H7 (cell line): ENCODE measurements around the gene TRPV5. TPM values are rescaled to one million over a fixed set of nuclear protein-coding genes. Genes with fewer than 3 reads are reported as not detected.

ENCODE experiments used
- DNase-seq: peaks from one replicate; pipeline ENCODE4 v3.0.0; 2012
- H3K27me3 ChIP-seq: 2 replicates; pipeline ENCODE4 v1.6.0; 2011; ENCODE audit warnings: mild to moderate bottlenecking, low read length; ENCODE audit not compliant: control insufficient read depth, insufficient read depth
- H3K36me3 ChIP-seq: replicated peaks from 2 replicates; pipeline ENCODE4 v1.5.1; 2011; ENCODE audit warnings: low read length; ENCODE audit not compliant: control insufficient read depth, insufficient read depth
- H3K4me3 ChIP-seq: 2 replicates; pipeline ENCODE4 v1.5.1; 2011; ENCODE audit warnings: low read depth, mild to moderate bottlenecking, control low read depth, low read length, moderate library complexity; ENCODE audit not compliant: insufficient read depth
- total RNA-seq: library from RNA; depleted of rRNA; stranded (reverse); fragments of >200 nt; shearing (Covaris generic); gene quantifications from 2 replicates; pipeline ENCODE4 v1.2.3, GENCODE V29; 2014

Gene TRPV5
- total RNA-seq, 1 experiment from 2014 or later: not detected

DNA sequence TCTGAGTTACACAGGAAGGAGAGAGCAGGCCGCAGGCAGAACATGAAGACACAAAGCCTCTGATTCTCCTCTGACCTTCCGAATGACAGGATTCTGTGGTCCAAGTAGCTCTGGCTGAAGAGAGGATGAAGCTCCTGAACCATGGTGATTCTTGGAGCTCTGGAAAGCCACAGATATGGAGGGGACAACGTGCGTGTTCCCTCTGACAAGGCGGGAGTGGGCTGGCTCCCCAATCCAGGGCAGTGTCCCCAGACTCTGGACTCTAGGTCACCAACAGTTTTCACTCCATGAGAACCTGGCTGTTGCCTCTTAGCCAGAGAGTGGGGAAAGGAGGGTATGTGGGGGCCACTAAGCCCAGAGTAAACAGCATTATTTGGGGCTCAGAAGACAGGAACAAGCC is 40.6 kb downstream of the TRPV5 start:
- Histone ChIP-seq H3K36me3 (no peaks in the 10 kb centered on the region), H3K27me3 (no peaks in the 10 kb centered on the region), H3K4me3 (no peak overlapping the region)
- no peak for DNase-seq

DNA sequence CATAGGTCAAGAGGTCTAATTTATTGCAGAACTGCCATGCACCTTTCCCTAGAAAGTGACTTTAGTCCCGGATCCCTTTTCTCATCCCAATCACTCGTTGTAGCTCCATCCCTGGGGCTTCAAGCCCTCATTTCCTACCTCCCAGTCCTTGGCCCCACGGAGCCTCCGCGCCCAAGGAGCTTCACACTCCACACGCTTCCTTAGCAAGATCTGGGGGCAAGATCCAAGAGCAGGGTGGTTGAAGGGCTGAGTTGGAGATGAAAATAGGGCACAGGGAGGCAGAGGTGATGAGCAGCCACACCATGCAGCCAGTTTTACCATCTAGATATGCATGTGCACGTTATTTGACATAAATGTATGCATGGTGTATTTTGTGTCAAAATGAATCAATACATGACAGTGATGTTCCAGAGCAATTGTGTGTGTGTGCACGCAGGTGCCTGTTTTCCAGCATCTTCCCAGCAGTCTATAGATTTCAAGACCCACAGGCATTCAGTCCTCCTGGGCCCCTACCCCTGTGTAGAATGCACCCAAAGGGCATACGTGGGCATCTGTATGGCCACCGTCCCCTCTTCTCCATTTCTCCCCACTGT is 42.0 kb downstream of the TRPV5 start:
- H3K36me3 ChIP-seq: no peaks in the 10 kb centered on the region
- H3K4me3 ChIP-seq: no peak overlapping the region
- no peak for DNase-seq
- H3K27me3 ChIP-seq: no peaks in the 10 kb centered on the region

DNA sequence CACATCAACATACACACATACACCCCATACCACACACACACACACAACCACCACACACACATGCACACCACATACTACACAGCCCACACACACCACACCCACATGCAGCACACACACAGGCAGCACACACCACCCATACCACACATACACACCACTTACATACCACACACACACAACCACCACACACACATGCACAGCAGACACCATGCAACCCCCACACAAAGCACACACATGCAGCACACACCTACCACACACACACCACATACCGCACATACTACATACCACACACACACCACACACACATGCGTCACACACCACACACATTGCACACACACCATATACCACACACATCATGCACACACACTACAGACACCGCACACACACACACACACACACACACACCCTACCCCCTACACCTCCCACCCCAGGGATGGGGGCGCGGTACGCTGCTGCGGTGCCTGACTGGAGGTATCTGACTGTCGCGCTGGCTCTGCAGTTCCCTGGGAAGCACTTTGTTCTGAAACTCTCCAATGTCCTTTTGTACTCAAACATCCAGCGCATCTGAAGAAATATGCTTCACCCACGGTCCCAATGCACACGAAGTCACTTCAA is 42.6 kb downstream of the TRPV5 start:
- H3K36me3 ChIP-seq: no peaks in the 10 kb centered on the region
- no peaks in the 10 kb centered on the region for H3K27me3 ChIP-seq
- no peak for DNase-seq
- no peak overlapping the region for H3K4me3 ChIP-seq

DNA sequence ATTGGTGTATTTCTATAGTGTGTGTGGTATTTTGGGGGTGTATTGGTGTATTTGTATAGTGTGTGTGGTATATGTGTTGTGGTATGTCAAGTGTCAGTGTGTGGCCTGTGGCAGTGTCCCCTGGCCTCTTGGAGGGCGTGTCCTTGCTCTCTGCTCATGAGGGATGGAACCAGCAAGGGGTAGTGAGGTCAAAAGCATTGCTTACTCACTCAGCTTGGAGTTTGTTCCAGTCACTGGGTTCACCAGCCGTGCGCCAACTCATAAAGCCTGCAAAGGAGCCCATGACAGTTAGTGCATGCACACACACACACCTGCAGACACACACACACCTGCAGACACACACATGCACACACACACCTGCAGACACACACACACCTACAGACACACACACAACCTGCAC is 43.7 kb downstream of the TRPV5 start:
- DNase-seq: no peak

DNA sequence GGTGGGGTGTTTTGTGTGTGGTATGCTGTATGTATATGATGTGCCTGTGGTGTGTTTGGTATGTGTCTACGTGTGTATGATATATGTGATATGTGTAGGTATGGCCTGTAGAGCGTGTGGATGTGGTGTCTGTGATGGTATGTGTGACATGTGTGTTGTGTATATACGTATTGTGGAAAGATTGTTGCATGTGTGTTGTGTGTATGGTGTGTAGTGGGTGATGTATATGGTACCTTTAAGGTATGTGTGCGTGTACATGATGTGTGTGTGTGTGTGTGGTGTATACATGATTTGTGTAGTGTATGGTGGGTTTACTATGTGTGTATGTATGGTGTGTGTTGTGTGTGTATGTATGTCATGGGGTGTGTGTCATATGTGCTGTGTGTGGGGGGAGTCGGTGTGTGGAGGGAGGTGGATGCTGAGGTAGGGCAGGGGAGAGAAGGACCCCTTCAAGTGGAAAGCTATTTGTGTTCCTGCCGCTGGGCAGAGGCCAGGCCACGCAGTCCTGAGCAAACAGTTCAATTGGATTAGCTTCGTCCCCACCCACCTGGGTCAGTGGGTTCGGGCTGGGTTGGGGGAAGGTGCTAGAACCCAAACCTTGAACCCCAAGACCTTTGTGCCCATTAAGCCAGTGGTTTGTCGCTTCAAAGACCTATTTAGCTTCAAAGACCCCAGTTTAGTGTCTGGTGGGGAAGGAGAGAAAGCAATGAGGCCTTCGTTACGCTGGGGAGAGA is 46.1 kb downstream of the TRPV5 start:
- H3K36me3 ChIP-seq: no peaks in the 10 kb centered on the region
- H3K27me3 ChIP-seq: no peaks in the 10 kb centered on the region; the same call in 1 of the 2 replicates
- no peak for DNase-seq
- no peak overlapping the region for H3K4me3 ChIP-seq

More for the DNA sequence above, 43.7 kb downstream of the TRPV5 start:
- Histone ChIP-seq H3K27me3 (no peaks in the 10 kb centered on the region), H3K4me3 (no peak overlapping the region), H3K36me3 (no peaks in the 10 kb centered on the region)

DNA sequence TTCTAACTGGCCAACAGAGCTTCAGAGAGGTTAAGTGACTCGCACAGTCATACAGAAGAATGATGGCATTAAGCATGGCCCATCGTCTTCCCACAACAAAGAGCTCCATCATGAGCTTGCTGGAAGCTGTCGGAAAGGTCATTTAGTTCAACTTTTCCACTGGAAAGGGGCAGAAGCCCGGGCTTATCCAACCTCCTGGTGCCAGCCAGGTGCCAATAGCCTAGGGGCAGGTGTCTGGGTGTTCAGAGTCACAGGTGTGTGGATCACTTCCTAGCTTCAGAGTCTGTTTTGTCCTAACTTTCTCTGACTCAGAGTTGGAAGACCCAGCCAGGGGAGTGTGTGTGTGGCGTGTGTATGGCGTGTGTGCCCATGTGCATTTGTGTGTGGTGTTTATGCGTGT is 46.7 kb downstream of the TRPV5 start:
- H3K27me3 ChIP-seq: no peaks in the 10 kb centered on the region; the same call in 1 of the 2 replicates
- DNase-seq: no peak
- H3K4me3 ChIP-seq: no peak overlapping the region
- no peaks in the 10 kb centered on the region for H3K36me3 ChIP-seq

DNA sequence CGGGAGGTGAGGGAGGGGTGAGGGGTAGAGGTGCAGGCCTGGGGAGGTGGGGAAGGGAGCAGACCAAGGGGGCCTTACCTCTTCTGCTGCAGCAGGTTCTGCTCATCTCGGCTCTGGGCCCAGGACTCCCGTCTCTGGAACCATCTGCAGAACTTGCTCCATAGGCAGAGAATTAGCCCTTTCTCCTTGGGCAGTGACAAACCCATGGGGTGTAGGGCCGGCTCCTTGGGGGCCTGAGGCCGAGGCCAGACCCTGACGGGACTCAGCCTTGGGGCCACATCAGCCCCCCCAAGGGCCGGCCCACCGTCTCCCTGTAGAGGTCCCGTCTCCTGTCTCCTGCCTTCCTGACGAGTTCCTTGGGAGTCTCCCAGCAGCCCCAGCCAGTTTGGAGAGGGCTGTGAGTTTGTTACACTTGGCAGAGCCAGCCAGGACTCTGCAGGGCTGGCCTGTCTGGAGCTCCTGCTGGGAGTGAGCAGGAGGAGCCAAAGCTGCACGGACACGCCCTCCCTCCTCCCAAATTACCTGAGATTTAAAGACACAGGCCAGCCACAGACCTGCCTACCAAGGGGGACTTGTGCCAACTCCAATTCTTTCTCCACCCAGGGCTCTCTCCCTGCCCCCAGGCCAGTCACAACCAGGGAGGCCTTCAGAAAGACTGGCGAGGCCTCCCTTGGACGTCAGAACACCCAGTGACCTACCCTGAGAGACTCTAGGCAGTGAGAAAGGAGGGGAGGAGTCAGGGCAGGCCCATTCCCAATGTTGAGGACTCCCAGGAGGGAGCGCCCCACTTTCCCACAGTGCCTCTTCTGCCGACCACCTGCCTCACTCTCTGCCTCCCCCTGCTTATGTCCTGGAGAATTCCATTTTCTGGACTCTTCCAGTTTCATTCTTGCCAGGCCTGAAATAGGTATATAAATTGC is 48.0 kb downstream of the TRPV5 start, which contains the start of gene TRPV6:
Gene TRPV6 (minus strand): TSS at position 435 of the 920 bp plus-strand sequence.
- H3K4me3 ChIP-seq: no peak within 1 kb of the TSS
- peak; percentile 85 for DNase-seq
- no peaks in the 10 kb centered on the region for H3K36me3 ChIP-seq
- H3K27me3 ChIP-seq: no peaks in the 10 kb centered on the region; the same call in 1 of the 2 replicates

DNA sequence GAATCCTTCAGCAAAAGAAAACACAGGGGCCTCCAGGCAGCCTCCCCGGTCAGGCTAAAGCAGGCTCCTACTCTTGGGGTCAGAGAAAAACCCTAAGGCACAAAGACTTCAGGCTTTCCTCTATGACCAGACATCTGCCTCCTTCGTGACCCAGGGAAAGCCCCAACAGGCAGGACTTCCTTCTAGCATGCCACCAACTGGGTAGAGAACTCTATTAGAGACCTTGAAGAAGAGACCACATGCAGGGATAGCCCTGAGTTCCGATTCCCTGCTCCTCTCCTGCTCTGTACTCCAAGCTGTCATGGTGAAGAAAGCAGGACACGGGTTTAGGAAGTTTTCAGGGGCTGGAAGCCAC is 49.3 kb downstream of the TRPV5 start:
- no peaks in the 10 kb centered on the region for H3K36me3 ChIP-seq
- no peak overlapping the region for H3K4me3 ChIP-seq
- H3K27me3 ChIP-seq: no peaks in the 10 kb centered on the region; the same call in 1 of the 2 replicates
- no peak for DNase-seq

DNA sequence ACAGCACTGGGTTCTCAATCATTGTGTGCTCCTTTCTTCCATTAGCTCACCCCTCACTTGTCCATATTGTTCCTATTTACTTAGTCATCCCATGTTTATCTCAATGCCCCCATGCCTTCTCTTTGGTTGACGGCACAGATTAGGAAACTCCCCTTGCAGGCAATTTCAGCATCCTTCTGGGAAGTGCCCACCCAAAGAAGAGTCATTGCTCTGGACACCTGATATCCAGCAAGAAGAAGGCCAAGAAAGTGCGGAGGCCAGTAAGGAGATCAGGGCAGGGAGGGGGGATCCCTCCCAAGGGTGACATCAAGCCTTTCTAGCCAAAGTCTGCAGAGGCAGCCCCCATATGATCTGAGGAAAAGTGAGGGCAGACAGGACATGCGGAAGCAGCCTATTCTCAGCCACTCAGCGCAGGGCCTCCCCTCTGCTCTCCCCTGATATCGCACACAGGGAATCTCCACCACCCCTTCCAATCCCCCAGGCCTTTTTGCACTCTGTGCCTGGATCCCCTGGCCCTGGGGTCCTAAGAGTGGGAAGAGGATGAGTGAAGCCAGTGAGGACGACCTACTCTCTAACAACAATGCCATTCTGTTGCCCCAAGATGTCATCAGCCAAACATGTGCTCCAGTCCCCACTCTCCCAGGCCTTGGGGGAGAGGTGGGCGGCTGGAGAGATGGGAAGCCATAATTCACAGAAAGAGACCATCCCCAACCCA is 49.8 kb downstream of the TRPV5 start:
- H3K36me3 ChIP-seq: no peaks in the 10 kb centered on the region
- no peaks in the 10 kb centered on the region; the same call in 1 of the 2 replicates for H3K27me3 ChIP-seq
- no peak for DNase-seq
- no peak overlapping the region for H3K4me3 ChIP-seq

DNA sequence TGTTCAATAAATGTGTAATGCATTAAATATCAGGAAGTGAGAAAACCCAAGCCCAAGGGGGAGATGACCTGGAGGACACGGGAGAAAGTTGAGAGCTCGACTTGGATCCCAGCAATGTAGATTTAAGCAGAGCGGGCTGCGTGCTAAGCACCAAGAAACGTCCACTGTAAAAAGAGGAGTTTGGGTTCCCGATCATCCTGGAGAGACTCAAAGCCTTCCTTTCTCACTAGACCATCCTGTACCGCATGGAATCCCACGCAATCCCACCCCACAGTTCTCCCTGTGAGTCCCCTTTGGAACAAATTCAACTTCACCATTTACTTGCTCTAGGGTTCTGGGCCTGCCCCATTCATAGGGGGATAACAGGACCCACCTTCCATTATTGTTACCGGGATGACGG is 50.4 kb downstream of the TRPV5 start:
- H3K36me3 ChIP-seq: no peaks in the 10 kb centered on the region
- no peak for DNase-seq
- H3K27me3 ChIP-seq: no peaks in the 10 kb centered on the region; the same call in 1 of the 2 replicates
- H3K4me3 ChIP-seq: no peak overlapping the region

DNA sequence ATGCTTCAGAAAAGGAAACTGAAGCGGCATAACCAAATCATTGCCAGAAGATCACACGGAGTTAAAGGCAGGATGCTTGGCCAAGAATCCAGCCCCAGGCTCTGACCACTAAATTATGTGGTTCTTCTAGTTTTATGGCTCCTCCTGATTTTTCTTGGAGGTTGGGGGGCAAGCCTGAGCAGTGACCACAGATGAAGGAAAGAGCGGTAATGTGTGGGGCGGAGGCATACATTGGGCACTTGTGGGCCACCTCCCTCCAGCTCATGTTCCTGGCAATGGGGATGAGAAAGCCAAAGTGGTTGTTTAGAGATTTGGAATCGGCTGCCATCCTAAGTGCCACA is 51.2 kb downstream of the TRPV5 start:
- DNase-seq: no peak
- H3K27me3 ChIP-seq: no peaks in the 10 kb centered on the region; the same call in 1 of the 2 replicates
- H3K36me3 ChIP-seq: no peaks in the 10 kb centered on the region
- no peak overlapping the region for H3K4me3 ChIP-seq

DNA sequence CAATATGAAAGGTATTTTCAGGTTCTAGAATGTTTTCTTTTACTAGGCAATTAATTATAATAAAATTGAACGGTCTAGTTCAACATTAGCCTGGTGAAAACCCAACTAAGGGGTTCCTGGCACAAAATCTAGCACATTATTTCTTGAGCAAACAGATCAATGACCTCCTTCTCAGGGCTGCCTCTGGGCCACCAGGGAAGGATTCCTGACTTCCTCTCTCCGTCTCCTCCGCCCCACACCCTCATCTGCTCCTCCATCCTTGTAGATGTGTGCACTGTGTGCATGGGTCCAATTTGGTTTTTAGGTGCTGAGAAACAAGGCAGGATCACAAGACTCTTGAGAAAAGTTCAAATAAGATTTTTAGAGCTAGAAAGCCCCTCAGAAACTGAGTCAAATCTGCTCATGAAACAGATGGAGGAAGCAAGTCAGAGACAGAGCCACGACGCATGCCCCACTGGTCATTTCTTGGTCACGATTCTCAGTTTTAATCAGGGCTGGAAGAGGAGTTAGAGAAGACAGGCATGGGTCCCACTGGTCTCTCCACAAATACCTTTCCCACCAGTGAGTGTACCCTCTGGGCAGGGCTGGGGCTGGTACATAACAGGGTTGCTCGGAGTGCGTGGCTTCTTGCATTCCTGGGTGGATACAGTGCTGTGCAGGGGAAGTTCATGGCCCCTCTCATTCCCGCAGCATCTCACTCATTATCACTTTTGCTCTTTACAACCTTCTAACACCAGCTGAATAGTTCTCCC is 51.8 kb downstream of the TRPV5 start:
- Histone ChIP-seq H3K4me3 (no peak overlapping the region), H3K36me3 (no peaks in the 10 kb centered on the region), H3K27me3 (no peaks in the 10 kb centered on the region; the same call in 1 of the 2 replicates)
- DNase-seq: no peak

DNA sequence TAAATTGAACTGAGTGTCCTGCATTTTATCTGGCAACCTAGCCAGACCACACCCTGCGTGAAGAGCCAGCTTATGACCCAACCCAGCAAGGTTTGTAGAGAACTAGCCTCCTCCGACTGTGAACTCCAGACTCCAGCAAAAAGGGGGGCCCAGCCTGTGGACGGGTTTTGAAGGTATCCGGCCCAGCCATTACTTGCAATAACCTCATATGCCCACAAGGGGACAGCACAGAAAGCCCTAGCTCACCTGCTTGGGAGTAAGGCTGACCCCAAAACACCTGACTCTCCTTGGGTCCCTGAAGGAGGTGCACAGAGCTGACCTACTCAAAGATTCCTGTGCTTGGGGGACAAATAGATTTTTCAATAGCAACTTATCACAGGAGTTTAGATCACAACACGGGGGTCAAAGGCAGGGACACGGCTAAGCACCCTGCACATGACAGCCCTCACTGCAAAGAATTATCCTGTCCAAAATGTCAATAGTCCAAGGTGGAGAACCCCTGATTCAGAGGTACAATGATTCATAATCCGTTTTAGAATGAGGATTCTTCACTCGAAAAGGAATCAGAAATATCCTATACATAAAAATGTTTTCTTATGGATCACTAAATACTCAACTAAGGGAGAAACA is 52.6 kb downstream of the TRPV5 start:
- Histone ChIP-seq H3K36me3 (no peaks in the 10 kb centered on the region), H3K27me3 (no peaks in the 10 kb centered on the region; the same call in 1 of the 2 replicates), H3K4me3 (no peak overlapping the region)
- peak; percentile 87 for DNase-seq
